Brain pericyte (primary cell): ENCODE results near the gene COX5A.

ENCODE experiments used
- DNase-seq: peaks from one replicate; pipeline ENCODE4 v3.0.0-alpha.2; 2012; ENCODE audit warnings: low read depth, low spot score

COX5A gene

DNA sequence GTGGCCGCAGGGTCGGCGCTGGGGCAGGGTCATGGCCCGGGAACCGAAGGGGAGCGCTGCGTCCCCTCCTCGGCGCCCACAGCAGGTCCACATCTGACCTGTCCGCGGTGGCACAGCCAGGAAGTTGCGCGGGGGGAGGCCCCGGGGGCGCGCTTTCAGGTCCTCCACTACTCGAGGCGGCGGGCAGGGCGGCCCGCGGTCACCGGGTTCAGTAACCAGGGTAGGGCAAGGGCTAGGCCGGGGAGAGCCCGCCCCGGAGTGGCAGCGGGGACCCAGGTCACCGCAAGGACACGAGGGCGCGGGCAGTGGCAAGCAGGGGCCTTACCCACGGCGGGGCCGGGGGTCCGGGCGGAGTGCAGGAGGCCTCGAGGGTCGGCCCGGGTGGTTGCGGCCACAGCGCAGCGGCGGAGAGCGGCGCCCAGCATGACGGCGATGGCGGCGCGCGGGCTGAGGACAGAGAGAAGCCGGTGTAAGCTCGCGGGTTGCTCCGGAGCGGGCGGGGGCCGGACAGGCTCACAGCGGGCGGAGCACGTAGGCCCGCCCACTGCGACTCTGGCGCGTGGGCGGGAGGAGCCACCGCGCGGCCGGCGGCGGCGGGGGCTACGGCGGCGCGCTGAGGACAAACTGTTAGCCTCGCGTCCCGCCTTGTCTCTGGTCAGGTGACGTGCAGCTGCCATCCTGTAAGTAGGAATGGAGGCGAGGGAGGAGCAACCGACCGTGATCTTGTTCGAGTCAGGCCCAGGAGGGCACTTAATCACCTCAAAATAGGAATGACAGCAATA is at the start of gene COX5A:
Gene COX5A, minus strand, starts transcription at position 484 of the 782 bp plus-strand sequence. Its CDS starts 59 bp downstream, at position 425.
- peak; percentile 84 for DNase-seq

DNA sequence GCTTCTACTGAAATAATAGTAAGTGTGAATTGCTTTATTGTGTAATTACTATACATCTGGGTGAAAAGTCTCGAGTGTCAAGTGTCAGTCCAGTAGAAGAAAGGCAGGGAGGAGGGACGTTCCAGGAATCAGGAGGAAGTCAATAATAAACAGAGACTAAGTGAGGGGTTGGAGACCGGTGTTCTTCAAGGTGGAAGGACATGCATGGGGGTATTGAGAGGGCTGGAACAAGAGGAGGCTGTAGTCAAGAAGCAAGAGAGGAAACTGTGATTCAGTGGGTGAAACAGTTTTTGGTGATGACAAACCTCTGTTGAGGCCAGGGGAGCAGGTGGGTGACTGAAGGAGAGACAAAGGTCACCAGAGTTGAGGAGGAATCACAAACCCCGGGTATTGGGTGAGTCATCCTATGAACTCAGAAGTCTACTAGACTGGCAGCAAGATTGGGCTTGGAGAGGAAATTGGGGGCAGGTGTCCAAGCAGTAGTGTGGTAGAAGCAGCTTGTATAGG is 45.9 kb upstream of the COX5A start:
- DNase-seq: no peak

DNA sequence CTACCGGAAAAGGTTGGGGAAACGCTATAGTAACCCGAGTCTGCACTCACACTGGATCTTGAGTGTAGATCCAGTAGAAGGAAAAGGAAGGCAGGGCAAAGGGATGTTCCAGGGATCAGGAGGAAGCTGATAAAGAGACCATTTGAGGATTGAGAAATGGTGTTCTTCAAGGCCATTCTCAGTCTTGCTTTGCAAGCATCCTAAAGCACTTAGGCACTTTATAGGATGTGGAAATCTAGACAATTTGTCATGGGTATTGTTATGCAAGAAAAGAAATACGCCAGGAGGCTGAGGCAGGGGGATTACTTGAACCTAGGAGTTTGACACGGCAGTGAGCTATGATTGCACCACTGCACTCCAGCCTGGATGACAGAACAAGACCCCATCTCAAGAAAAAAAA is 44.3 kb upstream of the COX5A start:
- no peak for DNase-seq

DNA sequence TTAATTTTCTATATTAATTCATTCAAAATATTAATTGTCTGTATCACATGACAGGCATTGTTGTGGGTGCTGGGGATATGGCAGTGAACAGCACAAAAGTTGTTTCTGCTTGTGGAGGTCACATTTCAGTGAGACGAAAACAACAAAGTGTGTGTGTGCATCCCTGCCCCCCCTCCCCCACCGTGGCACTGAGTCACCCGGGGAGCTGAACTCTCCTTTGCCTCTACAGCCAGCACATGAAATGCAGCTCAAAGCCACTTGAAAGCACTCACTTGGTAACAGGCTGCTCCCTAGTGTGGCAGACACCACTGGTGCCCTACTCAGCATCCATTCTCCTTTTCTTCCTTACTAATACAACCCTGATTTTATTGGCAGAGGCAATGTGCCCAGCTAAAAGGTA is 40.6 kb upstream of the COX5A start:
- DNase-seq: no peak

DNA sequence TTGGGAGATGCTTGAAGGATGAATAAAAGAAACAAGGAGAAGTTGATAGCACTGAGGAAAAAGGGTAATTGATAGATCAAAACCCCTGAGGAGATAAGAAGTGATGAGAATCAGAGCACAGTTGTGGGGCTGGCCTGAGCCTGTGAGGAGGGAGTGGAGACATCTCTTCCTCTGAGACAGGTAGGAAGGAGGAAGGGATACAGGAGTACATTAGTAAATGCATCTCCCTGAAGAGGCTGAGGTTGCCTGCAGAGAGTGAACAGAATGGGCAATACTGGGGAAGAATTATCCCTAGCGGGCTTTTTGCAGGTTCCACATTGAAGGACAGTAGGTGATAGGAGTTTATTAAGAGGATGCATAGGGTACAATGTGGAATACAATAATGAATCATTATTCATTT is 40.2 kb upstream of the COX5A start:
- no peak for DNase-seq

DNA sequence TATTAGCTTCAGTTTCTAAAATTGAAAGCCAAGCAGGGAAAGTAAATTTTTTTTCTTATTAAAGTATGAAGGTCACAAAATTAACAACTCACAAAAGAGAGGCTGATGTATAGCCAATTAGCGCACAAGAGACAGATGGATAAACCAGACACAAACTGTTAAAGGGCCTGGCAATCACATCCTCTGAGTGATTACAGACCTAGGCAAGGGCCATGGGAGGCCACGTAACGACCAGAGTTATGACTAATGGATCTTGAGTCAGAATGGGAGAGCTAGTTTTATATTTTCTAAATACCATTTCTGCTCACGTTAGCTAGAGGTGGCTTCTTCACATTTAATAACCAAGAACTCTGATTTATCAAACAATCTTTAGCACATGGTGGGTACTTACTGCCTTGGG is 39.7 kb upstream of the COX5A start:
- no peak for DNase-seq

DNA sequence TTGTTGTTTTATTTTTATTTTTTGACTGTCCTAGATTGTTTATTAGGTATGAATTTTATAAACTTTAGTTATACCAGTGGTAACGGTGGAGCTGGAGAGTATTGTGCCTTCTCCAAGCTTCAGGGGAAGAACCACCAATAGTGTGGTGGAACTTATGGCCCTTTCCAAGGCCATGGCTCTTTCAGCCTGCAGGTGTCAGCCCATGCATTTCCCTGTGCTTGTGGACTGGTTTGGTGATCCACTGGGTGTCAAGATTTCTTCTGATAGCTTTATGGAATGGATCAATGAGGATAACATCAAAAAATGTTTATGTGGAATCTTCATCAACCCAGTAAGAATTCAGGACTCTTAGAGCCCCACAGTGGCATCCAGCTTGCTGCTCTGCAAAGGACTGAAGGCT is 38.3 kb upstream of the COX5A start:
- DNase-seq: no peak

DNA sequence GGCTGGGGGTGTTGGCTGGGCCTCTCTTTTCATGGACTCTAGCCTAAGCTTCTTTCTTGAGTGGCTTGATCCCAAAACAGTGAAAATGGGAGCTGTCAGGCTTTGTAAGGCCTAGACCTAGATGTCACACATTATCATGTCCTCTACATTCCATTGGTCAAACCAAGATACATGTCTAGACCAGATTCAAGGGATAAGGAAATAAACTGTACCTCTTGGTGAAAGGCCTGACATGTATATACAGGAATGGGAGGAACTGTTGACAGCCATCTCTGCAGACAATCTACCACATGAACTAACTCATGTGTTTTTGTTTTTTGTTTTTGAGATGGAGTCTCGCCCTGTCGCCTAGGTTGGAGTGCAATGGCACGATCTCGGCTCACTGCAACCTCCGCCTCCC is 29.8 kb upstream of the COX5A start:
- no peak for DNase-seq

DNA sequence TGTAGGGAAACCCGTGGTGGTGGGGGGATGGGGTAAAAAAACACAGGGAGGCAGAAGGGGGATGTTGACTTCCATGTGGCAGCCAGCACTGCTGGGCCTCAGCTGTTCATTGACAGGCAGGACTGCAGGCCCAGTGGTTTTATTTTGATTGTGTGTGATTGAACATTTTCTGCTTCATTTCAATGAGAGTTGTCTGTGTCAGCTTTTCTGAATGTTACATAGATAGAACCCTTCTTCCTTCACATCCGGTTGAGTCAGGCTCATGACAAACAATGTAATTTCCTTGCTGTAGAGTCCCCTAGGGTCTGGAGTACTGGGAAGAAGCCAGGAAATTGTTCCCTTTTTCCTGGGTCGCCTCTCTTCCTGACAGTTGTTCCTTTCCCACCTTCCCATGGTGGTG is 26.9 kb upstream of the COX5A start:
- DNase-seq: no peak

DNA sequence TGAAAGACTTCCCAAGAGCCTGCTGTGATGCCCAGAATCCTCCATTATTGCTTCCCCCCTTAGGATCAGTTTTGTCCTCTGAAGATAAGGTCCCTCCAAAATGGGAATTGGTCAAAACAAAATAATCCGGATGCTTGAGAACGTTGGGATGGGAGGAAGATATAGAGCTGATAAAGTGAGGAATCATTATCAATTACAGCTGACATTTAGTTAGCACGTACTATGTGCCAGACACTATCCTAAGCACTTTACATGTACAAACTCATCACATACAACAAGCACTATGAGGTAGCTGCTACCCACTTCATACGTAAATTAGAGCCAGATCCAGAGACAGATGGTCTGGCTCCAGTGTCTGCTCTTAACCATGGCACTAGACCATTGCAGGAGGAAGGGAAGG is 25.3 kb upstream of the COX5A start:
- no peak for DNase-seq

DNA sequence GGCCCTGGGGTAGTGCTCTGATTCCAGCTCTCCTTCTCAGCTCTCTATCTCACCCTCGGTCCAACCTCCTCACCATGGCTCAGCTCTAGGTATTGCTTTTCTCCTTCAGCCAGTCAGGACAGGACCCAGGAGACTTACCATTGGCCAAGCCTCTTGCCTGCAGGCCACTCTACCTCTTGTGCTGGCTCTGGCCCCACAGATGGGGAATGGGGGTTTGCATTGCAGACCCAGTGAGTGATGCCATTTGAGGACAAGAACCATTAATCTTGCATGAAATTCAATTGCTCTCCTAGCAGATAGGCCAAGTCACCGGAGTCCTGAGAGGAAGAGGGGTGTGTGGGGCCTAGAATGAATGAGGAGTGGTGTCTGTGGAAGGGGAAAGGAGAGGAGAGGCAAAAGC is 24.8 kb upstream of the COX5A start:
- no peak for DNase-seq

DNA sequence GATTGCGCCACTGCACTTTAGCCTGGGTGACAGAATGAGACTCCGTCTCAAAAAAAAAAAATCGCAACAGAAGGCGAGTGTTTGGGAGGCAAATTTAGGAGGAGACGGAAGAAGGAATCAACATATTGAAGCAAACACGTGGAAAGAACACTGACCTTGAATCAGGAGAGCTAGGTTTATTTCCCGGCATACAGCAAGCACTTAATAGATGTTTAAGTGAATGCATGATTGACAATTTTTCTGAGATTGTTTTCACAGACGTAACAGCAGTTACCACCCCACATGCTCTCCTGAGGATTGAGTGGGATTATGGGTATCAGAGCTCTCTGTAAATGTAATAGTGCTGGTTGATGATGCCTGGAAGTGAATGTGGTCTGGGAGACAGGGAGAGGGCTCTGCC is 24.3 kb upstream of the COX5A start:
- DNase-seq: no peak

DNA sequence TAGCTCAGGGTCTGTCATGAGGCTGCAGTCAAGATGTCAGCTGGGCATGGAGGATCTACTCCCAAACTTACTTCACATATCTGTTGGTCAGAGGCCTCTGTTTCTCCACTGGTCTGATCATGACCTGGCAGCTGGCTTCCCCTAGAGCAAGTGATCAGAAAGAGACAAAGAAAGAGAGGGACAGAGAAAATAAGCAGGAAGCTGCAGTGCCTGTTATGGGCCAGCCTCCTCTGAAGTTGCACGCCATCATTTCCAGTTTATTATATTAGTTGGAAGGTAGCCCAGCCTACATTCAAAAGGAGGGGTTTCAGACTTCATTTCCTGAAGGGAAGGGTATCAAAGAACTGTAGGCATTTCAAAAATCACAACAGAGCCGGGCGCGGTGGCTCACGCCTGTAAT is 23.7 kb upstream of the COX5A start:
- no peak for DNase-seq

DNA sequence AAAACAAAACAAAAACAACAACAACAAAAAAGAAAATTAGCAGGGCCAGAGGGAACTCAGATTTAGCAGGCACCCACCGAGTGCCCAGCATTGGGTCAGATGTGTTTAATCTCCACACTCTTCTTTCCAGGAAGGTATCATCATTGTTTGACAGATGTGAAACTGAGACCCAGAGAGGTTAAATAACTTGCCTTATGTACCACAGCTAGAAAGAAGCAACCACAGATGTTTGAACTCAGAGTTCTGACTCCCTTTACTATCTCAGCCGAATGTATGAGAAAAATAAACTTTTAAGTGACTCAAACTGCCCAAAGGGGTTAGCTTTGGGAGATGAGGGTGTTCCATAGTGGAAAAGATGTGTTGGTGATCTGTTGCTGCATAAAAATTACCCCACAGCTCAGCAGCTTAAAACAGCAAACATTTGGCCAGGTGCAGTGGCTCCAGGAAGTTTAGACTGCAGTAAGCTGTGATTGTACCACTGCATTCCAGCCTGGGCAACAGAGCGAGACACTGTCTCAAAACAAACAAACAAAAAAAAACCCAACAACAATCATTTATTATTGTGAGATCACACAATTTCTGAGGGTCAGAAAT is 23.2 kb upstream of the COX5A start:
- DNase-seq: no peak

DNA sequence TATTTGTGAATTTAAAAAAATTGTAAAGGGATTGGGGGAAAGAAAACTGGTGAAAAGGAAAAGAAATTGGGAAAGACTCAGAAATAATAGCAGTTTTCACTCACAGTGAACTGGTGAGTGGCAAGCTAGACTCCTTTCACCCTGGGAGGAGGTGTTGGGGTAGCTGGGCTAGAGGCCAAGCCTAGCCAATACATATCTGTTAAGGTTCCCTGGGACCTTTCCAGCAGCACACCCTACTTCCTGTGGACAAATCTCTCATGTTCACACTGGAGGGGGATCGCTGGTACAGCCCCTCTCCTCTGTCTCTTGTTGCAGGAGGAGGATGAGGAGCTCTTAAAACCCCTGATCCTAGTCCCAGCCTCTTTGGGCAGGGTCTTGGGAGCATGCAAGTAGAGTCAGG is 22.4 kb upstream of the COX5A start:
- DNase-seq: no peak

DNA sequence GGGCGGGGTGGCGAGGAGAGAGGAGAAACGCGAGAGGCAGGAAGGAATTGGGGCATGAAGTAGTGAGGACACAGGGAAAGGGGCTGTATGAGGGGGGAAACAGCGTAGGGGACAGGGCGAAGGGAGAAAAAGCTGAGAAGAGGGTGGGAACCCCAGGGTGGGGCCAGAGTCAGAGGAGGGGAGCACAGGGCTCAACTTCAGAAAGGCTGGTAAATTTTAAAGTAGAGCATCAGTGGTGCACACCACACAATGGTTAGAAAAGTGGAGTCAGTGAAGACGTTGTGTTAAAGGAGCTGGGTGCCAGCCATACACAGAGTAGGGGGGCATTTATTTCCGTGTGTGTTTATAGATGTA is 21.7 kb upstream of the COX5A start:
- DNase-seq: no peak

DNA sequence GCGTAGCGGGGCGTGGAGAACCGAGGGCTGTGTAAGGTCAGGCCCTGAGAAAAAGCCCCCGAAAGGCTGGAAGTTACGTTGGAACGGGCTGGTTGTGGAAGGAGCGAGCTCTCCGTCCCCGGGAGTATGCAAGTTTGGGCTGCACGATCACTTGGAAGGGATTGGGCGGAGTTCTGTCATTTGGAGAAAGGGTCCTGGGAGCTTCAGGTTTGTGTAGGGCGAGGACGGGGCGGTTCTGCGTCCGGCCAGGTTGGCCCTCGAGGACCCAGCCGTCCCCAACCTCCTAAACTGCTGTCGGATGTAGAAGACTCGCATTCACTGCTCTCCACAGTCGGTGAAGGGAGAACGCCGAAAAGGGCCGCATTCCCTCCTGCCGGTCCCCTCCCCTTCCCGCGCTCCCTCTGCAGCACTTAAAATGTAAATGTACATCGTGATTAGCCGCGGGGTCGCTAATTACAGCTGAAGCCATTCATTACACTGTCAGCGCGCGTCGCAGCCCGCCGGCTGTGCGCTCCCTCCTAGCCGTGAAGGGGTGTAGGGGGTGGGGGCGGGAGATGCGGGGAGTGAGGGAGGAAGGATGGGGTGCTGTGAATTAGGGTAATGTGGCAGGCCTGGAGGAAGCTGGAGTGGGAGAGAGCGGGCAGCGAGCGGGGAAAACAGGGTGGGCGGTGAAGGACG is 21.2 kb upstream of the COX5A start:
- DNase-seq: no peak

DNA sequence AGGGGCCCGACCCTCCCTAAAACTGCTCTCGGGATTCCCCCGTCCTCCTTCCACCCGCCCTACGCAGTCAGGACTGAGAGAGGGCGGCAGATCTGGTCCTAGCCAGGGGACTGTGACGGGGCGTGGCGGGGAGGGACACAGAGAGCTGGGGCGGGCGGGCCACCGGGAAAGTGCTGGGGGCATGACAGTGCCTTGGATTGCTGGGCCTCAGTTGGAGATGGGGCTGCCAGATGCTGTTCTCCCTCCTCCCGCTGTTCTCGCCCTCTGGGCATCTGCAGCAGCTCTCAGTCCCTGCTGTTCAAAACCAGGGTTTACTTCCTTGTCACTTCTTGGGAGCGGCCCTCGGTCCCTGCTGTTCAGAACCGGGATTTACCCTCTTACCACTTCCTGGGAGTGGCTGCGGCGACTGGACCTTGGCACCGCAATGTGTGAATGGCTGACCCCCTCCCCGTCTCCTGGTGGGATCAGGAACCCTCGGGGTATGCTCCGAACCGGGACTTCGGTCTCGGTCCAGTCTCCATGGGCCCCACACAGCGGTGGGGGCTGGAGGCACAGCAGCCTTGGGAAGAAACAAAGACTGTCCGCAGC is 20.5 kb upstream of the COX5A start:
- no peak for DNase-seq

DNA sequence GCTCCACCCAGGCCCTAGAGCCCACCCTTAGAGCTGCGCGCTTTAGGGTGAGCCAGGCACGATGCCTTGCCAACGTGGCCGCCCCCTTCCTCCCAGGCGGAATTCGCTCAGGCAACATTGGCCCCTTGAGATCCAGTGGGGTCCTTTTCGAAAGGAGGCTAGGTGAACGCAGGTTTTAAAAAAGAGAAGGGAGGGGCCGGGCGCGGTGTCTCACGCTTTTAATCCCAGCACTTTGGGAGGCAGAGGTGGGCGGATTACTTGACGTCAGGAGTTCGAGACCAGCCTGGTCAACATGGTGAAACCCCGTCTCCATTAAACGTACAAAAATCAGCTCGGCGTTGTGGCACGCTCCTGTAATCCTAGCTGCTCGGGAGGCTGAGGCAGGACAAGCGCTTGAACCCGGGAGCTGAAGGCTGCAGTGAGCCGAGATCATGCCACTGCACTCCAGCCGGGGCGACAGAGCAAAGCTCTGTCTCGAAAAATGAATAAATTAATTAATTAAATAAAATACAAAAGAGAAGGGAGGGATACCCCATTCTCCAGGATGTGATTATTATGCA is 19.7 kb upstream of the COX5A start:
- DNase-seq: no peak

DNA sequence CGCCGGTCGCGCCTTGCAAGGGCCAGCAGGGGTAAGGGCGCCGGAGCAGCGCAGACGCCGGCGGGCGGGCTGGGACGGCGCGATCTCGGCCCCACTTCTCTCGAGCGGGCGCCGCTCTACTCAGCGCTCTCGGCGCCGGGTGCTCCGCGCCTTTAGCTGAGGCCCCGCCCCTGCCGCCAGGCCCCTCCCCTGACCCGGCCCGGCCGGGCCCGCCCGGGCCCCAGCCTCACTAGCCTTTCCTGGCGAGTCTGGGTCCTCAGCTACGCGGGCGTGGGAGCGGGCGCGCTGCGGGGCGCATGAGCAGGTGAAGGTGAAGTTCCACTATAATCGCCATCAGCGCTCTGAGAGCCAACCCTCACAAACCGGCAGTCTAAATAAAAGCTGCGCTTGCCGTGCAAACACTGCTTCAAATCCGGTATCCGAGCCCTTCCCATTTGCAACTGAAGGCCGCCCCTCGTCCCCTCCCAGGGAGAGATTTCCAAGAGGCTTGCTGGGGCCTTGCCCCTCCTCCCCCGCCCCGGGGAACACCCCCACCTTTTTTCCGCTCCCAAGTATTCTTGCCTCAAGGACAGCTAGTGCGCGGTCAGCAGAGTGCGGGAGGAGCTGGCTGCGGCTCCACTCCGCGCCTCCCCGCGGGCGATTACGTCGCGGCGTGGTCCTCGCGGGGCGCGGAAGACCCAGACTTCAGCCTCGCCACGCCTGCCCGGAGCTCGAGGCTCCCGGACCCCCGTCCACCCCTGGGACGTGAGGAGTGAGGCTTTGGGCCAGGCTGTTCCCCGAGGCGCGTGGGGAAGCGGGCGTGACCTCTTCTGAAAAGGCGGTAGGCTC is 19.0 kb upstream of the COX5A start, which contains the start of gene RPP25:
Gene RPP25, minus strand, starts transcription at position 125 of the 828 bp plus-strand sequence. CDS start 189 bp downstream, outside the sequence.
- no peak for DNase-seq
